Bronchial epithelial cell (primary cell): Measurements from ENCODE around the gene RAET1E. TPM values are rescaled to one million over a fixed set of nuclear protein-coding genes. Genes with fewer than 3 reads are reported as not detected.
"Not testable (repeated sequence)": the region's sequence is repeated elsewhere in the genome, so short reads cannot be mapped to it uniquely, and the experiment has no call there.

ENCODE experiments used
- DNase-seq: peaks from one replicate; pipeline ENCODE4 v3.0.0-alpha.2; 2010; ENCODE audit warnings: low read depth
- FAIRE-seq: peaks from 2 replicates; lab custom pipeline; 2011; peaks lifted over from hg19 to GRCh38; lab: Jason Lieb, UNC
- H3K27me3 ChIP-seq: 2 replicates; pipeline ENCODE4 v1.5.1; 2011; ENCODE audit warnings: low read length; ENCODE audit not compliant: control insufficient read depth, insufficient read depth
- H3K36me3 ChIP-seq: 2 replicates; pipeline ENCODE4 v1.5.1; 2011; ENCODE audit warnings: low read length; ENCODE audit not compliant: control insufficient read depth, insufficient read depth
- H3K4me3 ChIP-seq: 2 replicates; pipeline ENCODE4 v1.5.1; 2011; ENCODE audit warnings: mild to moderate bottlenecking, low read depth, low read length, control low read depth
- CTCF ChIP-seq: IDR thresholded peaks from 2 replicates; pipeline ENCODE4 v1.5.1; 2011; ENCODE audit warnings: mild to moderate bottlenecking, moderate library complexity, low read length, control low read depth, inconsistent platforms; ENCODE audit not compliant: insufficient read depth, severe bottlenecking
- total RNA-seq: library from RNA; depleted of rRNA; stranded (reverse); fragments of >200 nt; gene quantifications from 2 replicates; pipeline ENCODE4 v1.2.1, GENCODE V29; 2014

The RAET1E gene
- total RNA-seq, 1 donor from 2014 or later, result 19.0 TPM

- Histone ChIP-seq H3K36me3 (no peaks in the 10 kb centered on the region), H3K27me3 (no peaks in the 10 kb centered on the region), H3K4me3 (peak overlapping the region; percentile 63)
- FAIRE-seq (no peak), DNase-seq (peak; percentile 72)
- peak; percentile 65 for TF ChIP-seq CTCF
These were observed 33.1 kb downstream of the RAET1E start for GRCh38 chr6:149864578-149865535.

GRCh38 chr6:149863698-149864577 is 34.0 kb downstream of the RAET1E start, which contains the start of gene LRP11:
TSS of gene LRP11 (minus strand) at chr6:149864359. CDS start at chr6:149864020, 339 bp downstream.
- no peak for FAIRE-seq
- TF ChIP-seq CTCF, result no peak
- H3K36me3 ChIP-seq, result no peaks in the 10 kb centered on the region
- peak; percentile 71 for DNase-seq
- H3K27me3 ChIP-seq, result no peaks in the 10 kb centered on the region
- H3K4me3 ChIP-seq, result peak within 1 kb of the TSS; percentile 63

- Histone ChIP-seq H3K36me3 (no peaks in the 10 kb centered on the region), H3K27me3 (no peaks in the 10 kb centered on the region), H3K4me3 (peak overlapping the region; percentile 63)
- FAIRE-seq (no peak), DNase-seq (peak; percentile 65)
- no peak for TF ChIP-seq CTCF
These were observed 34.8 kb downstream of the RAET1E start for GRCh38 chr6:149862922-149863697.

- peak overlapping the region; percentile 63 for H3K4me3 ChIP-seq
- not testable (repeated sequence) for DNase-seq, H3K27me3 ChIP-seq, FAIRE-seq, H3K36me3 ChIP-seq
These were observed 35.5 kb downstream of the RAET1E start for GRCh38 chr6:149862424-149862738.

GRCh38 chr6:149861603-149862423 is 36.1 kb downstream of the RAET1E start:
- TF ChIP-seq CTCF, result no peak
- FAIRE-seq, result no peak
- Histone ChIP-seq H3K4me3 (peak overlapping the region; percentile 63), H3K27me3 (no peaks in the 10 kb centered on the region), H3K36me3 (no peaks in the 10 kb centered on the region)
- no peak for DNase-seq
